Mucosa of descending colon (tissue), 3 donors: ENCODE results near the gene PLA2G4E. TPM values are rescaled to one million over a fixed set of nuclear protein-coding genes. Genes with fewer than 3 reads are reported as not detected.

ENCODE experiments used
- ATAC-seq: fragments of 200-7000 bp; cut with Tn5 transposase; one replicate; pipeline ENCODE4 v1.9.1; 2020; ENCODE audit warnings: mild to moderate bottlenecking, moderate library complexity
- DNase-seq, 3 donors: peaks; one replicate each; pipeline ENCODE4 v3.0.0-alpha.2; 2020
- H3K36me3 ChIP-seq: fragments of 200-600 bp; one replicate; pipeline ENCODE4 v1.8.0; 2021; ENCODE audit warnings: low read depth, mild to moderate bottlenecking
- H3K4me1 ChIP-seq: fragments of 200-600 bp; one replicate; pipeline ENCODE4 v1.8.0; 2021; ENCODE audit warnings: low read depth, mild to moderate bottlenecking
- H3K4me3 ChIP-seq: fragments of 200-600 bp; one replicate; pipeline ENCODE4 v1.8.0; 2021; ENCODE audit warnings: mild to moderate bottlenecking
- H3K9me3 ChIP-seq: fragments of 200-600 bp; one replicate; pipeline ENCODE4 v1.8.0; 2021; ENCODE audit warnings: mild to moderate bottlenecking
- CTCF ChIP-seq: fragments of 200-600 bp; IDR thresholded peaks from one replicate; pipeline ENCODE4 v1.8.0; 2022; ENCODE audit warnings: antibody characterized with exemption, mild to moderate bottlenecking
- intact Hi-C, 2 donors: fragments of 100-400 bp; cut with DNase I in 1 of 2; cut with micrococcal nuclease in 1 of 2; formaldehyde crosslinking; loops; one replicate each; pipeline versions ENCODE4 v1.11.0 to v1.11.1; 2022; cut with DNase I, micrococcal nuclease
- total RNA-seq, 3 donors: library from RNA; stranded (reverse); fragmentation: NEBNext Ultra II Directional in 2 of 3; extraction: Animal tissue kit (Norgen Biotek cat#: 25700) in 2 of 3; gene quantifications; one replicate each; pipeline versions ENCODE4 v1.2.1 to v1.2.4, GENCODE V29; 2021 to 2023
- donor health status: DM: no; HTN: no; CAD: no; lungs with moderate emphysema.
- donor health status: DM: no; HTN: no; CAD: no.
- donor health status: DM: no; HTN: yes; CAD: no.

The PLA2G4E gene
- total RNA-seq, 3 donors from 2014 or later = 0.06 to 0.27 (median 0.09) TPM

- DNase-seq (peak in 1 of 3 donors; percentile 22), ATAC-seq (no peak)
- no peaks in the 10 kb centered on the region for H3K9me3 ChIP-seq
- no peak for TF ChIP-seq CTCF
- no peaks in the 10 kb centered on the region for H3K4me1 ChIP-seq
- intact Hi-C loops = no loop called here
- no peaks in the 10 kb centered on the region for H3K36me3 ChIP-seq
- H3K4me3 ChIP-seq = no peak overlapping the region
Measured at GRCh38 chr15:41997845-41998244, 23.0 kb downstream of the PLA2G4E start.

GRCh38 chr15:41996921-41997592 lies 23.8 kb downstream of the PLA2G4E start:
- intact Hi-C loops = no loop called here
- H3K36me3 ChIP-seq = no peaks in the 10 kb centered on the region
- peak in 1 of 3 donors; percentile 39 for DNase-seq
- ATAC-seq = no peak
- H3K4me1 ChIP-seq = no peaks in the 10 kb centered on the region
- H3K4me3 ChIP-seq = no peak overlapping the region
- no peaks in the 10 kb centered on the region for H3K9me3 ChIP-seq
- no peak for TF ChIP-seq CTCF

GRCh38 chr15:41996376-41996775 lies 24.5 kb downstream of the PLA2G4E start:
- ATAC-seq (no peak), DNase-seq (peak in 1 of 3 donors; percentile 27)
- no peak for TF ChIP-seq CTCF
- intact Hi-C loops = no loop called here
- H3K4me1 ChIP-seq = no peaks in the 10 kb centered on the region
- H3K4me3 ChIP-seq = no peak overlapping the region
- H3K9me3 ChIP-seq = no peaks in the 10 kb centered on the region
- H3K36me3 ChIP-seq = no peaks in the 10 kb centered on the region

GRCh38 chr15:41995476-41995855 lies 25.4 kb downstream of the PLA2G4E start:
- ATAC-seq = no peak
- Histone ChIP-seq H3K4me3 (no peak overlapping the region), H3K9me3 (no peaks in the 10 kb centered on the region), H3K4me1 (no peaks in the 10 kb centered on the region), H3K36me3 (no peaks in the 10 kb centered on the region)
- no peak for TF ChIP-seq CTCF
- DNase-seq = no peak
- intact Hi-C loops = no loop called here

- DNase-seq (peak in 1 of 3 donors; percentile 37), ATAC-seq (no peak)
- no peaks in the 10 kb centered on the region for H3K36me3 ChIP-seq
- H3K9me3 ChIP-seq = no peaks in the 10 kb centered on the region
- no peak overlapping the region for H3K4me3 ChIP-seq
- TF ChIP-seq CTCF = no peak
- intact Hi-C loops = no loop called here
- no peaks in the 10 kb centered on the region for H3K4me1 ChIP-seq
Measured at GRCh38 chr15:41994772-41995475, 25.9 kb downstream of the PLA2G4E start.
